SK-N-MC (cell line): ENCODE data around the gene FCHSD2.
"Not testable (repeated sequence)": the region's sequence is repeated elsewhere in the genome, so short reads cannot be mapped to it uniquely, and the experiment has no call there.

Experiments
- EZH2 ChIP-seq: fragments of 200-600 bp; sonication (generic); IDR thresholded peaks from one replicate; pipeline ENCODE4 v1.6.1; 2017; ENCODE audit warnings: antibody characterized with exemption
- POLR2AphosphoS5 ChIP-seq: IDR thresholded peaks from 2 replicates; pipeline ENCODE4 v1.6.1; 2012; ENCODE audit warnings: mild to moderate bottlenecking, low read depth, low read length, borderline replicate concordance

GRCh38 chr11:73061434-73061833 lies 80.7 kb downstream of the FCHSD2 start:
- not testable (repeated sequence) for TF ChIP-seq POLR2AphosphoS5, EZH2
